ENCODE measurements around the gene FOXG1.

FOXG1 gene

DNA sequence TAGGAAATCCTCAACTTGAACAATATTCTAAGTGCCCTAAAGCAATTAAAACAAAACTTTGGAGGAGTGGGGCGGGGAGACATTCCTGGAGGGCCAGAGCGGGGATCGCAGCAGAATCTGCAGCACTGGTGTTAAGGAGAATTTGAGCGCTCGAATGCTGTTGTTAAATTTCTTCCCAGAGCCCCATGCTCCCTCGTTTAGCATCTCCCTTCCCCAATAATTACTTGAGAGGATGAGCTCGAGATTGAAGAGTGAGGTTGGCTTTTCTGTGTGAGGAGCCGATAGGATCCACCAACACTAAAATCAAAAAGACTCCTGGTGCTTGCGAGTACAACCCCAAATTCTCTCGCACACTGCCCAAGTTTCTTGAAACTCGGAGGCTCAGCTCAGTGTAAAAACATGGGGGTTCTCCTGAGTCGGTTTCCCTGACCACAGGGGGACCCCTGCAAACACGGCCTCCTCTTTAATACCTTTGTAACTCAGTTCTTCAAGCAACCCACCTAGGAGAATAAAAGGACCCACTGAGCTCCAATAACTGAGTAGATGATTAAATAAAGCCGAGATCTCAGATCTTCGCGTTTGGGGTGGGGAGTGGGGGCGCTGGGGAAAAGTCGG, 10.2 kb upstream of the FOXG1 start:
- WGBS (ENCODE audit: extremely low coverage, insufficient coverage, low lambda C conversion rate), result no CpG with 5 or more reads among the region's 18 CpGs
- no peaks in the 10 kb centered on the region for H3K79me2 ChIP-seq (ENCODE audit: control insufficient read depth, insufficient read depth, low read length)
- no peak overlapping the region for H3K9ac ChIP-seq (ENCODE audit: low read length)
- no peak overlapping the region for H3K56ac ChIP-seq (ENCODE audit: low read length)
- no peak overlapping the region for H3K4me2 ChIP-seq (ENCODE audit: low read length)
- no peak overlapping the region for H2BK120ac ChIP-seq (ENCODE audit: low read depth, low read length)
- no peak overlapping the region for H4K8ac ChIP-seq (ENCODE audit: low read depth, low read length)
- H3K27me3 ChIP-seq (ENCODE audit: insufficient read depth, low read length, poor library complexity), result peaks cover 45% of the 10 kb centered on the region
- H3K23ac ChIP-seq (ENCODE audit: low read length), result no peak overlapping the region
- DNase-seq, result no peak
- H3K79me1 ChIP-seq (ENCODE audit: low read length), result no peaks in the 10 kb centered on the region
- H2BK15ac ChIP-seq (replicated peaks; ENCODE audit: low read depth), result no peak overlapping the region
- peaks cover 3% of the 10 kb centered on the region for H3K4me1 ChIP-seq (ENCODE audit: control insufficient read depth, low read depth, low read length)
- H3K18ac ChIP-seq (ENCODE audit: low read length), result no peak overlapping the region
- H2BK5ac ChIP-seq (ENCODE audit: low read length), result no peak overlapping the region
- H2AK5ac ChIP-seq (ENCODE audit: low read length), result no peak overlapping the region
- no peak overlapping the region for H4K5ac ChIP-seq (ENCODE audit: low read length)
- H3K4me3 ChIP-seq (ENCODE audit: low read length), result no peak overlapping the region
- no peaks in the 10 kb centered on the region for H3K36me3 ChIP-seq (ENCODE audit: control insufficient read depth, insufficient read depth, low read length)
- no peak overlapping the region for H3K4ac ChIP-seq (ENCODE audit: low read depth, low read length)
- H3K27ac ChIP-seq (ENCODE audit: low read depth, low read length), result no peak overlapping the region

DNA sequence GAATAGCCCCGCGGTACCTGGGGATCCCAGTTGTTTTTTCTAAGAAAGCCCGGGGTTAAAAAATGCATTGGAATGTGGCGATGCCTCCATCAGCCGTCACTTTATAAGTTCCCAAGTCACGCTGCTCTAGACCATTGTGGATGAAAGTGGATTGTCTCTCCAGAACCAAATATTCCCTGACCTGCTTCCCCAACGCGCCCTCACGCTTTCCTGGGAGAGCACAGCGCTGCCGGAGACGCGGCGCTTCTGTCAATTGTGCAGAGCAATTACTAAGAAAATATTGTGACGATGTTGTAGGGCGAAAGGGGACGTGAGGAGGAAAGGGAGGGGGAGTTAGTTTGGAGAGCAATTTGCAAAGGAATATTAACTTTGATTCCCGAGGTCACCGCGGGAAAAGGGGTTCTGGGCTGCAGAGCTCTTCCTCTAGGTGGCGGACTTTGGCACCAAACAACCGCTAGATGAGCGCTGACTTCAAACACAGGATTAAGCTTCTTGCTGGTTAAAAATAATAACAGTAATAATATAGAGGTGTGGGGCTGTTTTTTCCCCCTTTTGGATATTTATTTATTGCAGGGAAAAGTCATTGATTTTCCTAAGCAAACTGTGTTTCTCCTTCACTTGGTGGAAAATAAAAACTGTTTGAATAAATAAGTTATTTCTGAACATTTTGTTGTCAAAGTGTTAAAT, 9.6 kb upstream of the FOXG1 start:
- H3K18ac ChIP-seq (ENCODE audit: low read length), result no peak overlapping the region
- no peak overlapping the region for H3K4ac ChIP-seq (ENCODE audit: low read depth, low read length)
- no peaks in the 10 kb centered on the region for H3K36me3 ChIP-seq (ENCODE audit: control insufficient read depth, insufficient read depth, low read length)
- no peak overlapping the region for H2BK15ac ChIP-seq (replicated peaks; ENCODE audit: low read depth)
- peaks cover 52% of the 10 kb centered on the region for H3K27me3 ChIP-seq (ENCODE audit: insufficient read depth, low read length, poor library complexity)
- H3K27ac ChIP-seq (ENCODE audit: low read depth, low read length), result no peak overlapping the region
- no peak overlapping the region for H2AK5ac ChIP-seq (ENCODE audit: low read length)
- no peak overlapping the region for H3K56ac ChIP-seq (ENCODE audit: low read length)
- H3K79me1 ChIP-seq (ENCODE audit: low read length), result no peaks in the 10 kb centered on the region
- H3K9ac ChIP-seq (ENCODE audit: low read length), result no peak overlapping the region
- no peak overlapping the region for H3K4me3 ChIP-seq (ENCODE audit: low read length)
- no peak overlapping the region for H2BK120ac ChIP-seq (ENCODE audit: low read depth, low read length)
- H4K8ac ChIP-seq (ENCODE audit: low read depth, low read length), result no peak overlapping the region
- DNase-seq, result peak; percentile 74
- no peak overlapping the region for H4K5ac ChIP-seq (ENCODE audit: low read length)
- peak overlapping the region; percentile 52 for H3K4me2 ChIP-seq (ENCODE audit: low read length)
- peaks cover 3% of the 10 kb centered on the region for H3K4me1 ChIP-seq (ENCODE audit: control insufficient read depth, low read depth, low read length)
- H3K79me2 ChIP-seq (ENCODE audit: control insufficient read depth, insufficient read depth, low read length), result no peaks in the 10 kb centered on the region
- no peak overlapping the region for H3K23ac ChIP-seq (ENCODE audit: low read length)
- WGBS (ENCODE audit: extremely low coverage, insufficient coverage, low lambda C conversion rate), result no CpG with 5 or more reads among the region's 23 CpGs
- H2BK5ac ChIP-seq (ENCODE audit: low read length), result no peak overlapping the region

GRCh38 chr14:28757786-28758185, 8.8 kb upstream of the FOXG1 start:
- peaks cover 3% of the 10 kb centered on the region for H3K4me1 ChIP-seq (ENCODE audit: control insufficient read depth, low read depth, low read length)
- H3K23ac ChIP-seq (ENCODE audit: low read length), result no peak overlapping the region
- no peaks in the 10 kb centered on the region for H3K79me1 ChIP-seq (ENCODE audit: low read length)
- no peak overlapping the region for H2AK5ac ChIP-seq (ENCODE audit: low read length)
- H3K36me3 ChIP-seq (ENCODE audit: control insufficient read depth, insufficient read depth, low read length), result no peaks in the 10 kb centered on the region
- H3K9ac ChIP-seq (ENCODE audit: low read length), result no peak overlapping the region
- no peak overlapping the region for H4K5ac ChIP-seq (ENCODE audit: low read length)
- no peak overlapping the region for H3K4ac ChIP-seq (ENCODE audit: low read depth, low read length)
- peaks cover 59% of the 10 kb centered on the region for H3K27me3 ChIP-seq (ENCODE audit: insufficient read depth, low read length, poor library complexity)
- H3K4me3 ChIP-seq (ENCODE audit: low read length), result no peak overlapping the region
- H3K4me2 ChIP-seq (ENCODE audit: low read length), result no peak overlapping the region
- DNase-seq, result no peak
- no peak overlapping the region for H2BK15ac ChIP-seq (replicated peaks; ENCODE audit: low read depth)
- no CpG with 5 or more reads among the region's 7 CpGs for WGBS (ENCODE audit: extremely low coverage, insufficient coverage, low lambda C conversion rate)
- no peak overlapping the region for H2BK5ac ChIP-seq (ENCODE audit: low read length)
- H3K56ac ChIP-seq (ENCODE audit: low read length), result no peak overlapping the region
- no peak overlapping the region for H3K18ac ChIP-seq (ENCODE audit: low read length)
- no peak overlapping the region for H4K8ac ChIP-seq (ENCODE audit: low read depth, low read length)
- H2BK120ac ChIP-seq (ENCODE audit: low read depth, low read length), result no peak overlapping the region
- H3K27ac ChIP-seq (ENCODE audit: low read depth, low read length), result no peak overlapping the region
- no peaks in the 10 kb centered on the region for H3K79me2 ChIP-seq (ENCODE audit: control insufficient read depth, insufficient read depth, low read length)

- no peak overlapping the region for H2BK15ac ChIP-seq (replicated peaks; ENCODE audit: low read depth)
- no peak overlapping the region for H3K9ac ChIP-seq (ENCODE audit: low read length)
- H2BK120ac ChIP-seq (ENCODE audit: low read depth, low read length), result no peak overlapping the region
- peaks cover 59% of the 10 kb centered on the region for H3K27me3 ChIP-seq (ENCODE audit: insufficient read depth, low read length, poor library complexity)
- no peaks in the 10 kb centered on the region for H3K36me3 ChIP-seq (ENCODE audit: control insufficient read depth, insufficient read depth, low read length)
- H3K23ac ChIP-seq (ENCODE audit: low read length), result no peak overlapping the region
- no peaks in the 10 kb centered on the region for H3K79me1 ChIP-seq (ENCODE audit: low read length)
- WGBS (ENCODE audit: extremely low coverage, insufficient coverage, low lambda C conversion rate), result no CpG with 5 or more reads among the region's 12 CpGs
- H4K5ac ChIP-seq (ENCODE audit: low read length), result no peak overlapping the region
- no peak overlapping the region for H3K4ac ChIP-seq (ENCODE audit: low read depth, low read length)
- no peak overlapping the region for H3K4me3 ChIP-seq (ENCODE audit: low read length)
- no peak for DNase-seq
- H2BK5ac ChIP-seq (ENCODE audit: low read length), result no peak overlapping the region
- H3K27ac ChIP-seq (ENCODE audit: low read depth, low read length), result no peak overlapping the region
- H4K8ac ChIP-seq (ENCODE audit: low read depth, low read length), result no peak overlapping the region
- no peak overlapping the region for H3K56ac ChIP-seq (ENCODE audit: low read length)
- no peak overlapping the region for H3K4me2 ChIP-seq (ENCODE audit: low read length)
- no peaks in the 10 kb centered on the region for H3K79me2 ChIP-seq (ENCODE audit: control insufficient read depth, insufficient read depth, low read length)
- H2AK5ac ChIP-seq (ENCODE audit: low read length), result no peak overlapping the region
- no peak overlapping the region for H3K18ac ChIP-seq (ENCODE audit: low read length)
- H3K4me1 ChIP-seq (ENCODE audit: control insufficient read depth, low read depth, low read length), result peaks cover 3% of the 10 kb centered on the region
These were observed 8.2 kb upstream of the FOXG1 start for GRCh38 chr14:28758253-28758884.

- Histone ChIP-seq H3K4ac (ENCODE audit: low read depth, low read length) (no peak overlapping the region), H2BK120ac (ENCODE audit: low read depth, low read length) (peak overlapping the region; percentile 24), H4K5ac (ENCODE audit: low read length) (no peak overlapping the region), H3K36me3 (ENCODE audit: control insufficient read depth, insufficient read depth, low read length) (no peaks in the 10 kb centered on the region), H3K9ac (ENCODE audit: low read length) (no peak overlapping the region), H3K4me3 (ENCODE audit: low read length) (no peak overlapping the region), H3K79me2 (ENCODE audit: control insufficient read depth, insufficient read depth, low read length) (no peaks in the 10 kb centered on the region), H2BK15ac (replicated peaks; ENCODE audit: low read depth) (no peak overlapping the region), H3K79me1 (ENCODE audit: low read length) (no peaks in the 10 kb centered on the region), H2BK5ac (ENCODE audit: low read length) (no peak overlapping the region), H2AK5ac (ENCODE audit: low read length) (no peak overlapping the region), H3K4me1 (ENCODE audit: control insufficient read depth, low read depth, low read length) (peaks cover 3% of the 10 kb centered on the region), H3K27ac (ENCODE audit: low read depth, low read length) (no peak overlapping the region), H3K23ac (ENCODE audit: low read length) (no peak overlapping the region), H4K8ac (ENCODE audit: low read depth, low read length) (no peak overlapping the region), H3K18ac (ENCODE audit: low read length) (no peak overlapping the region), H3K4me2 (ENCODE audit: low read length) (peak overlapping the region; percentile 27), H3K56ac (ENCODE audit: low read length) (no peak overlapping the region), H3K27me3 (ENCODE audit: insufficient read depth, low read length, poor library complexity) (peaks cover 60% of the 10 kb centered on the region)
- peak; percentile 84 for DNase-seq
- no CpG with 5 or more reads among the region's 30 CpGs for WGBS (ENCODE audit: extremely low coverage, insufficient coverage, low lambda C conversion rate)
These were observed 7.5 kb upstream of the FOXG1 start for GRCh38 chr14:28758885-28759652.
